Measurements from ENCODE around the gene CDT1.

CDT1 gene

GRCh38 chr16:88759245-88759975, 44.2 kb upstream of the CDT1 start:
- TF ChIP-seq CTCF (IDR thresholded peaks at IDR 0.05) = peak; percentile 23; the same call in 1 of the 2 replicates

- no peak for TF ChIP-seq CTCF (IDR thresholded peaks at IDR 0.05)
These were observed 43.6 kb upstream of the CDT1 start for GRCh38 chr16:88759976-88760350.

- TF ChIP-seq CTCF (IDR thresholded peaks at IDR 0.05) = no peak
These were observed 43.0 kb upstream of the CDT1 start for GRCh38 chr16:88760424-88761142.

GRCh38 chr16:88761143-88761534, 42.5 kb upstream of the CDT1 start:
- TF ChIP-seq CTCF (IDR thresholded peaks at IDR 0.05) = no peak

GRCh38 chr16:88761830-88762229, 41.8 kb upstream of the CDT1 start:
- no peak for TF ChIP-seq CTCF (IDR thresholded peaks at IDR 0.05)

- TF ChIP-seq CTCF (IDR thresholded peaks at IDR 0.05) = no peak
These were observed 41.2 kb upstream of the CDT1 start for GRCh38 chr16:88762258-88762870.

- no peak for TF ChIP-seq CTCF (IDR thresholded peaks at IDR 0.05)
These were observed 40.6 kb upstream of the CDT1 start for GRCh38 chr16:88762941-88763340.
